ENCODE results near the gene GNB1. TPM values are rescaled to one million over a fixed set of nuclear protein-coding genes. Genes with fewer than 3 reads are reported as not detected.
"Not testable (repeated sequence)": the region's sequence is repeated elsewhere in the genome, so short reads cannot be mapped to it uniquely, and the experiment has no call there.

The GNB1 gene
- total and polyA plus RNA-seq, 9 of the 15 experiments (the other 6 are each of a cell fraction or from before 2014, with no cell fraction given) = 34.3 to 388 (median 114) TPM

DNA sequence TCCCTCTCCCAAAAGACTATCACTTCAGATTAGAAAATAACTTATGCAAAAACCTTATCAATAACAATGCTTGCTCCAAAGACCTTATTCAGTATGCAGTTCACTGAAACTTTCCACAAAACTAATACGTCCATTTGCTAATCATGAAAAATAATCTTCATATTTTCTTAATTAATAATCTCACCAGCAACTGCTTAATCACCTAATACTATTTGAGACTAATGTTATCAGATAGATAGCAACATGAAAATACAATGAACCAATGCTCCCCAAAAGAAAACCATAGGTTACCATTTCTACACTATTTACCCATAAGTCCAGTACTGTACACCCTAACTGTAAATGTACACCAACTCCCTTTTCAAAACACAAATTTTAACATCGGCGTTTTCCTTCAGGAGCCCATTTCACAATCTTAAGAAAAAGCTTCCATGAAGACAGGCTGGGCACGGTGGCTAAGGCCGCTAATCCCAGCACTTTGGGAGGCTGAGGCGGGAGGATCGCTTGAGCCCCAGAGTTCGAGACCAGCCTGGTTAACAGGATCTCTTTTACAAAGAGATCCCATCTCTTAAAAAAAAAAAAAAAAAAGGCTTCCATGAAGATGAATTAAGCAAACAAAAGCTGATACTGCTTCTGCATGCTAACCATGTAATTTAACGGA lies 1.7 kb downstream of the GNB1 start (continued):
- no peak for TF ChIP-seq ZFP30 (CRISPR knock-in tag; IDR thresholded peaks at IDR 0.05; ENCODE audit: borderline replicate concordance)
- no peak for TF ChIP-seq TAF15 (IDR thresholded peaks at IDR 0.05; ENCODE audit: low read depth, low read length)
- TF ChIP-seq, protein P1, sequence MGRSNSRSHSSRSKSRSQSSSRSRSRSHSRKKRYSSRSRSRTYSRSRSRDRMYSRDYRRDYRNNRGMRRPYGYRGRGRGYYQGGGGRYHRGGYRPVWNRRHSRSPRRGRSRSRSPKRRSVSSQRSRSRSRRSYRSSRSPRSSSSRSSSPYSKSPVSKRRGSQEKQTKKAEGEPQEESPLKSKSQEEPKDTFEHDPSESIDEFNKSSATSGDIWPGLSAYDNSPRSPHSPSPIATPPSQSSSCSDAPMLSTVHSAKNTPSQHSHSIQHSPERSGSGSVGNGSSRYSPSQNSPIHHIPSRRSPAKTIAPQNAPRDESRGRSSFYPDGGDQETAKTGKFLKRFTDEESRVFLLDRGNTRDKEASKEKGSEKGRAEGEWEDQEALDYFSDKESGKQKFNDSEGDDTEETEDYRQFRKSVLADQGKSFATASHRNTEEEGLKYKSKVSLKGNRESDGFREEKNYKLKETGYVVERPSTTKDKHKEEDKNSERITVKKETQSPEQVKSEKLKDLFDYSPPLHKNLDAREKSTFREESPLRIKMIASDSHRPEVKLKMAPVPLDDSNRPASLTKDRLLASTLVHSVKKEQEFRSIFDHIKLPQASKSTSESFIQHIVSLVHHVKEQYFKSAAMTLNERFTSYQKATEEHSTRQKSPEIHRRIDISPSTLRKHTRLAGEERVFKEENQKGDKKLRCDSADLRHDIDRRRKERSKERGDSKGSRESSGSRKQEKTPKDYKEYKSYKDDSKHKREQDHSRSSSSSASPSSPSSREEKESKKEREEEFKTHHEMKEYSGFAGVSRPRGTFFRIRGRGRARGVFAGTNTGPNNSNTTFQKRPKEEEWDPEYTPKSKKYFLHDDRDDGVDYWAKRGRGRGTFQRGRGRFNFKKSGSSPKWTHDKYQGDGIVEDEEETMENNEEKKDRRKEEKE (IDR thresholded peaks at IDR 0.05; ENCODE audit: borderline replicate concordance in 1 of 2, control insufficient read depth in 1 of 2, low read depth in 2 of 2, low read length in 1 of 2) = 0 out of 4 replicates have a peak, but pooled peaks of 1 of the 2 experiments have one; percentile 42
- no peak for TF ChIP-seq SNIP1 (IDR thresholded peaks at IDR 0.05; ENCODE audit: low read depth)
- no peak for TF ChIP-seq POLR2H (tag; IDR thresholded peaks at IDR 0.05; ENCODE audit: low read depth)
- no peak for TF ChIP-seq RBBP5 (IDR thresholded peaks at IDR 0.05; ENCODE audit: borderline replicate concordance, insufficient read depth, low read length, poor library complexity, severe bottlenecking)
- no peak for TF ChIP-seq KLF1 (tag; IDR thresholded peaks at IDR 0.05)
- TF ChIP-seq, protein P2, sequence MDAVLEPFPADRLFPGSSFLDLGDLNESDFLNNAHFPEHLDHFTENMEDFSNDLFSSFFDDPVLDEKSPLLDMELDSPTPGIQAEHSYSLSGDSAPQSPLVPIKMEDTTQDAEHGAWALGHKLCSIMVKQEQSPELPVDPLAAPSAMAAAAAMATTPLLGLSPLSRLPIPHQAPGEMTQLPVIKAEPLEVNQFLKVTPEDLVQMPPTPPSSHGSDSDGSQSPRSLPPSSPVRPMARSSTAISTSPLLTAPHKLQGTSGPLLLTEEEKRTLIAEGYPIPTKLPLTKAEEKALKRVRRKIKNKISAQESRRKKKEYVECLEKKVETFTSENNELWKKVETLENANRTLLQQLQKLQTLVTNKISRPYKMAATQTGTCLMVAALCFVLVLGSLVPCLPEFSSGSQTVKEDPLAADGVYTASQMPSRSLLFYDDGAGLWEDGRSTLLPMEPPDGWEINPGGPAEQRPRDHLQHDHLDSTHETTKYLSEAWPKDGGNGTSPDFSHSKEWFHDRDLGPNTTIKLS (IDR thresholded peaks at IDR 0.05; ENCODE audit: borderline replicate concordance, low read depth) = no peak
- TF ChIP-seq IRF2 (CRISPR knock-in tag; IDR thresholded peaks at IDR 0.05) = no peak

DNA sequence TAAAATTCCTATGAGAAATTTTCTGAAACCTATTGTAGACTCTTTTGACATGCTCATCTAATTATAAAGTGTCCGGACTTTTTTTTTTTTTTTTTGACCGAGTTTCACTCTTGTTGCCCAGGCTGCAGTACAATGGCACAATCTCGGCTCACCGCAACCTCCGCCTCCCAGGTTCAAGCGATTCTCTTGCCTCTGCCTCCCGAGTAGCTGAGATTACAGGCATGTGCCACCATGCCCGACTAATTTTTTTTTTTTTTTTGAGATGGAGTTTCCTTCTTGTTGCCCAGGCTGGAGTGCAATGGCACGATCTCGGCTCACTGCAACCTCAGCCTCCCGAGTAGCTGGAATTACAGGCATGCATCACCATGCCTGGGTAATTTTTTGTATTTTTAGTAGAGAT lies 7.0 kb downstream of the GNB1 start:
- H3K9me1 ChIP-seq (ENCODE audit: control insufficient read depth, insufficient read depth, low read length); BruUV-seq (replicated peaks); ATAC-seq; DNase-seq (ENCODE audit: extremely low read depth in 1 of 4, low spot score in 3 of 4); H3K4me3 ChIP-seq; in situ Hi-C loops (cut with MboI); intact Hi-C loops (cut with micrococcal nuclease); H3K27ac ChIP-seq (ENCODE audit: extremely low read depth, low read depth, low read length); FAIRE-seq; H3K9ac ChIP-seq (ENCODE audit: insufficient read depth in 1 of 2, low read depth in 2 of 2, low read length in 2 of 2); H3K4me2 ChIP-seq (ENCODE audit: insufficient read depth, low read length); H3K27me3 ChIP-seq (ENCODE audit: control insufficient read depth in 2 of 2, insufficient read depth in 2 of 2, low read length in 2 of 2); H2AFZ ChIP-seq (ENCODE audit: low read depth, low read length); H3K9me3 ChIP-seq (replicated peaks; ENCODE audit: control insufficient read depth, insufficient read depth, low read depth, low read length): not testable (repeated sequence)
- ChIA-PET POLR2A (interaction anchor here (0.6 to 3.9 kb wide), 11 partner anchors 9 to 74 kb away, joined by 3 to 35 read pairs (median 5); no protein-coding TSS in a partner anchor), CTCF (ENCODE audit: low intra/inter-chr PET ratio) (interaction anchor here (0.6 kb wide), 1 partner anchor 24 kb away, joined by 5 read pairs; no protein-coding TSS in a partner anchor)
- Histone ChIP-seq H3K4me1 (replicated peaks in 1 of 2; ENCODE audit: control insufficient read depth in 2 of 2, insufficient read depth in 2 of 2, low read length in 2 of 2) (peaks cover 33 to 41% of the 10 kb centered on the region in 2 experiments; a peak in 4 of 5 replicates), H4K20me1 (replicated peaks; ENCODE audit: control insufficient read depth, insufficient read depth, low read length) (peaks cover 63% of the 10 kb centered on the region), H3K36me3 (ENCODE audit: control insufficient read depth, insufficient read depth, low read length) (peaks cover 22% of the 10 kb centered on the region; the same call in 2 of the 3 replicates), H3K79me2 (ENCODE audit: control insufficient read depth, insufficient read depth, low read length) (peaks cover 90% of the 10 kb centered on the region)
- WGBS (ENCODE audit: insufficient coverage, low coverage, missing lambda C conversion rate) = 48% methylated on average over 11 of the region's 11 CpGs
